ENCODE results near the gene USP37. TPM values are rescaled to one million over a fixed set of nuclear protein-coding genes. Genes with fewer than 3 reads are reported as not detected.

USP37 gene
- total and polyA plus RNA-seq, 2 of the 13 experiments (the other 11 are each of a cell fraction or from before 2014, with no cell fraction given), result 6.5 to 30.6 TPM

- no peak for TF ChIP-seq MLXIP (CRISPR knock-in tag; IDR thresholded peaks at IDR 0.05; ENCODE audit: borderline replicate concordance)
- no peak for TF ChIP-seq ISX (CRISPR knock-in tag; conservative IDR thresholded peaks at IDR 0.05)
- no peak for TF ChIP-seq SOX6 (IDR thresholded peaks at IDR 0.05)
- no peak for TF ChIP-seq SOX6 (CRISPR knock-in tag; IDR thresholded peaks at IDR 0.05)
- TF ChIP-seq MLX (CRISPR knock-in tag; IDR thresholded peaks at IDR 0.05), result no peak
- TF ChIP-seq THRA (CRISPR knock-in tag; IDR thresholded peaks at IDR 0.05; ENCODE audit: borderline replicate concordance), result no peak
- TF ChIP-seq STAG1 (CRISPR knock-in tag; IDR thresholded peaks at IDR 0.05), result no peak
- TF ChIP-seq ZNF484 (CRISPR knock-in tag; IDR thresholded peaks at IDR 0.05; ENCODE audit: borderline replicate concordance, low read depth), result no peak
- no peak for TF ChIP-seq ZNF143 (CRISPR knock-in tag; IDR thresholded peaks at IDR 0.05)
- TF ChIP-seq NRL (CRISPR knock-in tag; IDR thresholded peaks at IDR 0.05; ENCODE audit: borderline replicate concordance), result no peak
- no peak for TF ChIP-seq ZNF878 (CRISPR knock-in tag; IDR thresholded peaks at IDR 0.05)
Observed at GRCh38 chr2:218605432-218605831, 37.3 kb upstream of the USP37 start (continued).

Measured in HepG2 (cell line).